H9 (cell line): ENCODE measurements around the gene TRPV3. TPM values are rescaled to one million over a fixed set of nuclear protein-coding genes. Genes with fewer than 3 reads are reported as not detected.

Source experiments
- DNase-seq: peaks from one replicate; pipeline ENCODE4 v3.0.0-alpha.2; 2017
- H2AFZ ChIP-seq: one replicate; pipeline ENCODE4 v1.6.1; 2013; ENCODE audit warnings: mild to moderate bottlenecking, low read length, control low read depth, moderate library complexity
- H2AK5ac ChIP-seq: 2 replicates; pipeline ENCODE4 v1.6.1; 2013; ENCODE audit warnings: low read length, control low read depth, mixed read lengths; ENCODE audit not compliant: insufficient read length
- H2BK120ac ChIP-seq: one replicate; pipeline ENCODE4 v1.6.1; 2013; ENCODE audit warnings: low read depth, mild to moderate bottlenecking, low read length, control low read depth, inconsistent platforms; ENCODE audit not compliant: poor library complexity, severe bottlenecking
- H2BK12ac ChIP-seq: 2 replicates; pipeline ENCODE4 v1.6.1; 2013; ENCODE audit warnings: low read length, control low read depth, mixed read lengths, low read depth; ENCODE audit not compliant: insufficient read length
- H2BK15ac ChIP-seq: 2 replicates; pipeline ENCODE4 v1.6.1; 2013; ENCODE audit warnings: low read depth, low read length, control low read depth
- H2BK20ac ChIP-seq: one replicate; pipeline ENCODE4 v1.6.1; 2013; ENCODE audit warnings: low read depth, mild to moderate bottlenecking, low read length, control low read depth, inconsistent platforms; ENCODE audit not compliant: poor library complexity, severe bottlenecking
- H2BK5ac ChIP-seq: 2 replicates; pipeline ENCODE4 v1.6.1; 2013; ENCODE audit warnings: low read length, control low read depth, mixed read lengths; ENCODE audit not compliant: insufficient read length
- H3K14ac ChIP-seq: 2 replicates; pipeline ENCODE4 v1.6.1; 2013; ENCODE audit warnings: low read length, control low read depth; ENCODE audit not compliant: insufficient read depth
- H3K18ac ChIP-seq: 2 replicates; pipeline ENCODE4 v1.6.1; 2013; ENCODE audit warnings: low read depth, mild to moderate bottlenecking, mixed read lengths, low read length, control low read depth; ENCODE audit not compliant: insufficient read length
- H3K23ac ChIP-seq: 2 replicates; pipeline ENCODE4 v1.6.1; 2013; ENCODE audit warnings: low read length, control low read depth, mixed read lengths, low read depth; ENCODE audit not compliant: insufficient read length
- H3K23me2 ChIP-seq: 2 replicates; pipeline ENCODE4 v1.6.1; 2013; ENCODE audit warnings: low read depth, mild to moderate bottlenecking, mixed read lengths, low read length, control low read depth; ENCODE audit not compliant: insufficient read length, poor library complexity, severe bottlenecking
- H3K27ac ChIP-seq: 2 replicates; pipeline ENCODE4 v1.5.1; 2013; ENCODE audit warnings: low read length, control low read depth, mixed read lengths, low read depth; ENCODE audit not compliant: insufficient read length
- H3K27me3 ChIP-seq: 2 replicates; pipeline ENCODE4 v1.6.1; 2013; ENCODE audit warnings: low read length, control low read depth, inconsistent platforms; ENCODE audit not compliant: insufficient read depth
- H3K4ac ChIP-seq: 2 replicates; pipeline ENCODE4 v1.6.1; 2013; ENCODE audit warnings: low read depth, mild to moderate bottlenecking, control low read depth, inconsistent platforms, low read length, moderate library complexity
- H3K4me1 ChIP-seq: 2 replicates; pipeline ENCODE4 v1.6.1; 2013; ENCODE audit warnings: low read length, control low read depth, inconsistent platforms; ENCODE audit not compliant: insufficient read depth
- H3K4me2 ChIP-seq: 2 replicates; pipeline ENCODE4 v1.6.1; 2013; ENCODE audit warnings: low read length, control low read depth, mixed read lengths; ENCODE audit not compliant: insufficient read length, insufficient read depth
- H3K56ac ChIP-seq: 2 replicates; pipeline ENCODE4 v1.6.1; 2013; ENCODE audit warnings: low read depth, mild to moderate bottlenecking, mixed read lengths, low read length, control low read depth; ENCODE audit not compliant: insufficient read length
- H3K79me1 ChIP-seq: 2 replicates; pipeline ENCODE4 v1.6.1; 2013; ENCODE audit warnings: low read depth, mild to moderate bottlenecking, moderate library complexity, low read length, control low read depth, inconsistent platforms; ENCODE audit not compliant: insufficient read depth, poor library complexity, severe bottlenecking
- H3K79me2 ChIP-seq: 2 replicates; pipeline ENCODE4 v1.6.1; 2013; ENCODE audit warnings: low read length, control low read depth, inconsistent platforms; ENCODE audit not compliant: insufficient read depth
- H3K9ac ChIP-seq: 2 replicates; pipeline ENCODE4 v1.6.1; 2013; ENCODE audit warnings: low read length, control low read depth, mixed read lengths; ENCODE audit not compliant: insufficient read length; ENCODE audit errors: extremely low read depth
- H3K9me3 ChIP-seq: one replicate; pipeline ENCODE4 v1.6.1; 2013; ENCODE audit warnings: low read depth, low read length, inconsistent platforms; ENCODE audit not compliant: control insufficient read depth
- H3T11ph ChIP-seq: one replicate; pipeline ENCODE4 v1.6.1; 2013; ENCODE audit warnings: mild to moderate bottlenecking, low read length, control low read depth, inconsistent platforms
- H4K20me1 ChIP-seq: one replicate; pipeline ENCODE4 v1.6.1; 2013; ENCODE audit not compliant: control insufficient read depth, insufficient read length, insufficient read depth
- H4K5ac ChIP-seq: 2 replicates; pipeline ENCODE4 v1.6.1; 2013; ENCODE audit warnings: low read depth, mild to moderate bottlenecking, mixed read lengths, low read length, control low read depth; ENCODE audit not compliant: insufficient read length
- H4K8ac ChIP-seq: replicated peaks from 2 replicates; pipeline ENCODE4 v1.6.1; 2013; ENCODE audit warnings: low read length, control low read depth, mixed read lengths, low read depth; ENCODE audit not compliant: insufficient read length
- H4K91ac ChIP-seq: 2 replicates; pipeline ENCODE4 v1.6.1; 2013; ENCODE audit warnings: low read depth, mild to moderate bottlenecking, moderate library complexity, mixed read lengths, low read length, control low read depth; ENCODE audit not compliant: insufficient read length
- H3K27ac Mint-ChIP-seq, 3 experiments: 2 replicates in 2 of 3; 3 replicates in 1 of 3; pipeline ENCODE4 v1.8.0; 2020 to 2021; ENCODE audit warnings: mixed read lengths in 3 of 3, mild to moderate bottlenecking in 1 of 3, moderate library complexity in 1 of 3
- H3K27me3 Mint-ChIP-seq: 2 replicates; pipeline ENCODE4 v1.8.0; 2021; ENCODE audit warnings: low read depth, mild to moderate bottlenecking, moderate library complexity, mixed read lengths
- H3K36me3 Mint-ChIP-seq, 3 experiments: 2 replicates in 2 of 3; 3 replicates in 1 of 3; pipeline ENCODE4 v1.8.0; 2020 to 2021; ENCODE audit warnings: low read depth in 3 of 3, mixed read lengths in 3 of 3; ENCODE audit not compliant: insufficient read depth in 1 of 3
- H3K4me1 Mint-ChIP-seq, 2 experiments: 2 replicates each; pipeline ENCODE4 v1.8.0; 2020; ENCODE audit warnings: mixed read lengths in 2 of 2
- H3K4me3 Mint-ChIP-seq, 2 experiments: 2 replicates in 1 of 2; 3 replicates in 1 of 2; pipeline ENCODE4 v1.8.0; 2020 to 2021; ENCODE audit warnings: mild to moderate bottlenecking in 2 of 2, mixed read lengths in 2 of 2, moderate library complexity in 1 of 2
- H3K9me3 Mint-ChIP-seq, 2 experiments: 2 replicates in 1 of 2; 3 replicates in 1 of 2; pipeline ENCODE4 v1.8.0; 2020; ENCODE audit warnings: mild to moderate bottlenecking in 2 of 2, mixed read lengths in 2 of 2, moderate library complexity in 1 of 2
- WGBS: extraction: QIAGEN DNeasy Blood & Tissue Kit; methylation state at CpG from one replicate; pipeline ENCODE4 v1.1.7; 2013; ENCODE audit warnings: missing lambda C conversion rate, low lambda C conversion rate, mixed read lengths; ENCODE audit not compliant: insufficient read length; ENCODE audit errors: extremely low coverage; 5-methylcytosine and 5-hydroxymethylcytosine counted together
- total RNA-seq: library from RNA; stranded (reverse); gene quantifications from 2 replicates; pipeline ENCODE4 v1.2.1, GENCODE V29; 2021
- TF ChIP-seq, protein P1 (sequence below): fragments of 200-600 bp; sonication (generic); conservative IDR thresholded peaks from 3 replicates; pipeline ENCODE4 v1.8.0; 2021; ENCODE audit warnings: antibody characterized with exemption, mild to moderate bottlenecking

The TRPV3 gene
- total RNA-seq, 1 experiment from 2014 or later = 0.63 TPM

DNA sequence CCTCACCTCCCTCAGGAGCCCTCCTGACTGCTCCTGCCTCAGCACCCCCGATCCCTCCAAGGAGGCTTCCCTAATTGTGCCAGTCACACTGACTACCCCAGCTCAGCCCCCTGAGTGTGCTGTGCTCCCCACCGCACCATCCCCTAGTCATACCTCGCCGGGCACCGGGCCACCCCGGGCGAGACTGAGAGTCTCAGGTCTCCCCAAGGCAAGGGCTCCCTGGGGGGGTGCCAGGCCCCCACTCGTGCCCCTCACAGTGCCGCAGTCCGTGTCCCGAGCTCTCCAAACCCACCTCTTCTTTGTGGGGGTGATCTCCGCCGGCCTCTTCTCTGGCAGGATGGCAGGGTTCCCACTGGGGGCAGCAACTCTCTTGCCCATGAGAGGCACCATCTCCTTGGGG lies 3.2 kb downstream of the TRPV3 start:
- Histone ChIP-seq H2BK20ac (no peak overlapping the region), H3K79me1 (no peaks in the 10 kb centered on the region), H3T11ph (no peak overlapping the region), H2BK15ac (no peak overlapping the region), H3K23ac (no peak overlapping the region), H2AFZ (no peak overlapping the region), H3K9ac (no peak overlapping the region), H2AK5ac (no peak overlapping the region), H4K5ac (no peak overlapping the region), H3K4ac (no peak overlapping the region), H2BK12ac (no peak overlapping the region), H3K23me2 (no peaks in the 10 kb centered on the region), H4K91ac (no peak overlapping the region), H3K27ac (no peak overlapping the region), H3K4me2 (no peak overlapping the region), H3K18ac (no peak overlapping the region), H3K4me1 (no peaks in the 10 kb centered on the region), H3K14ac (no peak overlapping the region; the same call in 1 of the 2 replicates), H2BK5ac (no peak overlapping the region), H3K79me2 (no peaks in the 10 kb centered on the region), H2BK120ac (no peak overlapping the region), H3K9me3 (no peaks in the 10 kb centered on the region), H3K56ac (no peak overlapping the region), H4K8ac (no peak overlapping the region), H3K27me3 (no peaks in the 10 kb centered on the region), H4K20me1 (no peaks in the 10 kb centered on the region)
- no peak overlapping the region for H3K4me3 Mint-ChIP-seq
- peaks cover 4 to 5% of the 10 kb centered on the region in 2 experiments; a peak in 3 of 5 replicates for H3K9me3 Mint-ChIP-seq
- TF ChIP-seq, protein P1, sequence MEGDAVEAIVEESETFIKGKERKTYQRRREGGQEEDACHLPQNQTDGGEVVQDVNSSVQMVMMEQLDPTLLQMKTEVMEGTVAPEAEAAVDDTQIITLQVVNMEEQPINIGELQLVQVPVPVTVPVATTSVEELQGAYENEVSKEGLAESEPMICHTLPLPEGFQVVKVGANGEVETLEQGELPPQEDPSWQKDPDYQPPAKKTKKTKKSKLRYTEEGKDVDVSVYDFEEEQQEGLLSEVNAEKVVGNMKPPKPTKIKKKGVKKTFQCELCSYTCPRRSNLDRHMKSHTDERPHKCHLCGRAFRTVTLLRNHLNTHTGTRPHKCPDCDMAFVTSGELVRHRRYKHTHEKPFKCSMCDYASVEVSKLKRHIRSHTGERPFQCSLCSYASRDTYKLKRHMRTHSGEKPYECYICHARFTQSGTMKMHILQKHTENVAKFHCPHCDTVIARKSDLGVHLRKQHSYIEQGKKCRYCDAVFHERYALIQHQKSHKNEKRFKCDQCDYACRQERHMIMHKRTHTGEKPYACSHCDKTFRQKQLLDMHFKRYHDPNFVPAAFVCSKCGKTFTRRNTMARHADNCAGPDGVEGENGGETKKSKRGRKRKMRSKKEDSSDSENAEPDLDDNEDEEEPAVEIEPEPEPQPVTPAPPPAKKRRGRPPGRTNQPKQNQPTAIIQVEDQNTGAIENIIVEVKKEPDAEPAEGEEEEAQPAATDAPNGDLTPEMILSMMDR = no peak
- H3K36me3 Mint-ChIP-seq = peaks cover 0 to 4% (median 0%) of the 10 kb centered on the region in 3 experiments; a peak in 2 of 7 replicates
- peak; percentile 23 for DNase-seq
- peaks cover 2% of the 10 kb centered on the region; the same call in 1 of the 2 replicates for H3K27me3 Mint-ChIP-seq
- H3K4me1 Mint-ChIP-seq = peaks cover 4 to 10% of the 10 kb centered on the region in 2 experiments; a peak in 3 of 4 replicates
- H3K27ac Mint-ChIP-seq = no peak overlapping the region
- no CpG with 5 or more reads among the region's 13 CpGs for WGBS
